CD4-positive, alpha-beta T cell treated with Interleukin-2 at 100 ng/mL for 4 hours (primary cell): Measurements from ENCODE around the gene ANGEL1.

Experiments
- DNase-seq: peaks from one replicate; pipeline ENCODE4 v3.0.0-alpha.2; 2020; ENCODE audit warnings: low spot score

The ANGEL1 gene, protein sequence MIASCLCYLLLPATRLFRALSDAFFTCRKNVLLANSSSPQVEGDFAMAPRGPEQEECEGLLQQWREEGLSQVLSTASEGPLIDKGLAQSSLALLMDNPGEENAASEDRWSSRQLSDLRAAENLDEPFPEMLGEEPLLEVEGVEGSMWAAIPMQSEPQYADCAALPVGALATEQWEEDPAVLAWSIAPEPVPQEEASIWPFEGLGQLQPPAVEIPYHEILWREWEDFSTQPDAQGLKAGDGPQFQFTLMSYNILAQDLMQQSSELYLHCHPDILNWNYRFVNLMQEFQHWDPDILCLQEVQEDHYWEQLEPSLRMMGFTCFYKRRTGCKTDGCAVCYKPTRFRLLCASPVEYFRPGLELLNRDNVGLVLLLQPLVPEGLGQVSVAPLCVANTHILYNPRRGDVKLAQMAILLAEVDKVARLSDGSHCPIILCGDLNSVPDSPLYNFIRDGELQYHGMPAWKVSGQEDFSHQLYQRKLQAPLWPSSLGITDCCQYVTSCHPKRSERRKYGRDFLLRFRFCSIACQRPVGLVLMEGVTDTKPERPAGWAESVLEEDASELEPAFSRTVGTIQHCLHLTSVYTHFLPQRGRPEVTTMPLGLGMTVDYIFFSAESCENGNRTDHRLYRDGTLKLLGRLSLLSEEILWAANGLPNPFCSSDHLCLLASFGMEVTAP

DNA sequence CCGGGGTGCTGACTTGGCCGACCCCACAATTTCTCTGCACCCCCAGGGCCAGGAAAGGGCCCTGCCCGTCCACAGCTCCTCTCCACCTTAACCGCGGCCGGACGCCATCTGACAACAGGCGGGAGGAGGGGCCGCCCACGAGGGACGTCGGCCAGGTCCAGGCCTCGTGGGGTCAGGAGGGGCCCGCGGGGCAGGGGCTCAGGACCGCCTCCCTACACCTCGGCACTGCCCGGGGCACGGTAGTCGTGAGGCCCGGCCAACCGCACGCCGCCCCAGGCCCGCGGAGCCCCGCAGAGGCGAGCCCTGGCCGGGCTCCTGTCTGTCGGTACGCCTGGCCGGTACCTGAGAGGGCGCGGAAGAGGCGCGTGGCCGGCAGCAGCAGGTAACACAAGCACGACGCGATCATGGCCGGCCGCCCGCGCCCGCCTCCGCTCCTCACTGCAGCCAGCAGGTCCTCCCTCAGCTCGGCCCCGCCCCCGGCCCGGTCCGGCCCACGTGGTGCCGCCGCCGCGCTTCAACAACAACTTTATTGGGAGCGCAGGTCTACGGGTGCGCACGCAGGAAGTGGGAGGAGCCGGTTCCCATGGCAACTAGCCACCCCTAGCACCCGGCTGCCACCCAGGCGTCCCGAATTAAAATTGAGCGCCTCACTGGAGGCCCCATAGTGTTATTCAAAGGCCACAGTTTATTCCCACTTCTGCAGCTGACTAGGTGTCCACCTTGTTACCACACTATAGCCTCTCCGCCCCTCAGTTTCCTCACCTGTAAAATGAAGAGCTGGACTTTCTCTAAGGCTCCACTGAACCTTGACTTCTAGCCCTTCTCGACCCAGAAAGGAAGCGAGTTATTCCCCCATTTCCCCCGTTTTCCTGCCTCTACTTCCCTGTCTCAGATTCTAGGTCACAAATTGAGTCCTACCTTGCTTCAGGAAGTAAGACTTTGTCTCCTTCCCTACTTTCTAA, at the start of gene ANGEL1:
ANGEL1 (minus strand) TSS at position 461 of the 962 bp plus-strand sequence; CDS start at position 406, 55 bp downstream.
- DNase-seq: peak; percentile 98

DNA sequence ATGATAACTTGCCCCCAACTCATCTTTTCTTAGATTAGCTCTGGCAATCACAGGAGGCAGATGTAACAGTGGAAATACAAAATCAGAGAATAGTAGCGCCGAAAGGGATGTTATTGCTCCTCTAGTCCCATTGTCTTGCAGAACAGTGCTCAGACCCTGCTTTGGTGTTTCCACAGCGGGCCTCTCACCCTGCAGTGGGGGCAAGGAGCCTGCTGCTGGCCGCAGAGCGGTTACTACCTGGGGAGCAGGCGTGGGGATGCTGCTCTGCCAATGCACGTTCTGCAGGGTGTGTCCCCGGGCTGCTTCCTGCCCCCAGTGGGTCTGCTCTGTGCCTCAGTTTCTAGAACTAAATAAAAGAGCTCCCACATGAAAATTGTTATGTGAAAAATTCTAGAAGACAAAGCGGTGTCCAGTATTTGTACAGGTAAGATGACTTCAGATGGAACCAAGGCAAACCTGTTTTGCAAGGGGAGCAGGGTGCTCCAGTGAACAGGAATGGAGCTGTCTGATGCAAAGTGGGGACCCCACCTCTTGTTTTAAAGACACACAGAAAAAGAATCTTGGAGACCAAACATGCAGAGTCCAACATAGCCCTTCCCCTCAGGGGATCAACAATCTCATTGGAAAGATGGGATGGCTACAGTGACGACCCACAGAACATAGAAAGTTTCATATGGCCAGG, 49.0 kb upstream of the ANGEL1 start:
- no peak for DNase-seq

DNA sequence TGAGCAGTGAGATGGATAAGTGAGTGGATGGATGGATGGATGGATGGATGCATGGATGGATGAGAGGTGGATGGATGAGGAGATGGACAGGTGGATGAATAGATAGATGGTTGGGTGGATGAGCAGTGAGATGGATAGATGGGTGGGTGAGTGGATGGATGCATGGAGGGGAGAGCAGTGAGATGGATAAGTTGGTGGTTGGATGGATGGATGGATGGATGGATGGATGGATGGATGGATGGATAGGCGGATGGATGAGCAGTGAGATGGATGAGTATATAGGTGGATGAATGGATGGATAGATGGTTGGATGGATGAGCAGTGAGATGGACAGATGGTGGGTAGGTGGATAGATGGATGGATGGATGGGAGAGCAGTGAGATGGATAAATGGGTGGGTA, 44.1 kb upstream of the ANGEL1 start:
- DNase-seq: no peak

DNA sequence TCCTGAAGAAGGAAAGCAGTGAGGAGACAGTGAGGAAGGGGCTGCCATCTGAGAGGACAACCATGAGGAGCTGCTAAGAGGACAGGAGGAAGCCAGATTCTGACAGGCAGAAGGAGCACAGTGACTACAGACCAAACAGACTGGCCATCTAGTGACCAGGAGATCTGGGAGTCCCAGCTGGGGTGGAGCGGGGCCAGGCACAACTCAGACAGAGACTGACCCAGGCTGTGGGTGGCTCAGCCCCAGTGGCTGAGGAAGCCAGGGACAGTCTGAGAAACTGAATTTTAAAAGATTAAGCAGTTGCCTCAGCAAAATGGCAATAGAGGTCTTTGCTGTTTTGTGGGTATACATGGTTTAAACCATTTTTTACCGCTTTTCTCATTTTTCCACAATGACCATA, 42.4 kb upstream of the ANGEL1 start:
- DNase-seq: no peak

DNA sequence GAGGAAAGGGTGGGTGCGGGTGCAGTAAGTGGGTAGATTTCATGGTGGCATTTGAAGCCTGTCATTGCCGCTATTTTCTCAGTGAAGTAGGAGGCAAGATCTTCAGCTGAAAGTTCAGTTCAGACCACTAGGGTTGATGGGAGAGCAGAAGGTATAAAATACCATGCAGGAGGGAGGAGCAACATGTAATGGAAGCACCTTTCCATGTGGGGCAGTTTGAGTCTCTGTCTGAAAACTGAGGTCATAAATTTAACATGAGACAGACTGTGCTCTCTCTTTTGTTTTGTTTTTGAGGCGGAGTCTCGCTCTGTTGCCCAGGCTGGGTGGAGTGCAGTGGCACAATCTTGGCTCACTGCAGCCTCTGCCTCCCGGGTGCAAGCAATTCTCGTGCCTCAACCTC, 36.2 kb upstream of the ANGEL1 start:
- DNase-seq: no peak

DNA sequence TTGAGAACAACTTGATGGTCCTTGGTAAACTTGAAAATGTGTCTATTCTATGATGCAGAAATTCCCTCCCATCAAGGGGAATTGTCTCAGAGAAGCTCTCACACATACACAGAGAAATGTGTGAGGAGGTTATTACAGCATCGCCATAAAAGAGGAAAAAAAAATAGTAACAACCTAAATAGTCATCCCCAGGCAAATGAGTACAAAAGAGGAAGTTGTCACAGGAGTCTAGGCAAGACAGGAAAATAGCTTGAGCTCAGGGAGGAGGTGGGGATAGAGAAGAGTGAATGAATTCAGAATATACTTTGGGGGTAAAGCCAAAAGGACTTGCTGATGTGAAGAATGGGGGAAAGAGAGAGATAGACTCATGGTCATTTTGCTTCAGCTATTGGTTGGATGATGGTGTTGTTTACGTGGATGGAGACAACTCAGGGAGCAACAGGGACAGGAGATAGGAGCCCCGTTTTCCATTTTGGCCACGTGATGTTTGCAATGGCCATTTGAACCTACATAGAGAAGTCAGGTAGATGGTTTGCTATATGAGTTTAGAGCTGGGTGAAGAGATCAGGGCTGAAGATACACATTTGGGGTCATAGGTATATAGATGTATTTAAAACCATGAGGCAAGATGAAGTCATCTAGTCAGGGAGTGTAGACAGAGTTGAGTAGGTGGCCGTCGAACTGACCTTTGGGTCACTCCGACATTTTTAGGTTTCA, 33.8 kb upstream of the ANGEL1 start:
- no peak for DNase-seq

DNA sequence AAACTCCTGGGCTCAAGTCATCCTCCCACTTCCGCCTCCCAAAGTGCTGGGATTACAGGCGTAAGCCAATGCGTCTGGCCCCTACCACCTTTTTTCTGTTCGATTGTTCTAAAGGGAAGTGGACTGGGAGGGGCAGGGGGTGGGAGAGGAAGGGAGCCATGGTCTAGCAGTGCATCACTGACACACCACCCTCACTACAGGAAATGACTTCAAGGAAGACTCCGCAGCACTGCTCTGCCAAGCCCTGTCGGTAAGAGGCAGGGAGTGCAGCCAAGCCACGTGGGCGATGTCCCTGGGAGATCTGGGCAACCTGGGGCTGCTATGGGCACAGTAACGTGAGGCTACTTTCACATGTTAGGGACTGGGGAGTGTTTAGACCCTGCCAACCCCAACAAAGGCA, 31.5 kb upstream of the ANGEL1 start:
- DNase-seq: peak; percentile 45

DNA sequence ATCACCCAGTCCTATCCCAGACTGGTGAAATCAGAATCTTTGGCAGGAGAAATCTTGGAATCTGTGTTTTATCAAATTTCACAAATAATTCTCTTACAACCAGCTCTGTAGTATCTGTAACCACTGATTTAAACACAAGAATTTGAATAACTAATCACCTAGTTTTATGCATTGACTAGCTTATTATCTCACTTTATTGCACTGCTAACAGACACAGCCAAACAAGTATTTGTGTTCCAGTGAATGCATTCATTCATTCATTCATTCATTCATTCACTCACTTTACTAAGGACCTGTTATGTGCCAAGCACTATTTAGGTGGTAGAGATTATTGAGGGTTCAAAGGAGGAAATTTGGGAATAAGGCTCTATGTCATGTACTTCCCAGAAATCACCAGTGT, 29.7 kb upstream of the ANGEL1 start:
- no peak for DNase-seq

DNA sequence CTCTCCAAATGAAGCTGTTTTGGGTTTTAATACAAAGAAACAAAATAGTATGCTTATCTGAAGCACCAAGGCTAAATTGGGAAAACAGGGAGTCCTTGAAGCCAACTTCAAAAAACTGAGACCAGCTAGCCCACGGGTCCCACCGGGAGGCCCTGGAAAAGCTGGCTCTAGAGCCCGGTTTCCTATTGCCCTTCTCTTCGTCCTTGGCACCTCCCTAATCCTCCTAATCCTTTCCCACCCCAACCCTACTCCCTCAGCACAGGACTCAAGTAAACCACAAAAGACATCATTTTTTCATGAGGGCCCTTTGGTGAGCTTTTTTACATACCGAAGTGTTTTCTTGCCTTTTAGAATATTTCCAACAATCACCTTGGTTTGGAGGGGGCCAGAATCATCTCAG, 24.8 kb upstream of the ANGEL1 start:
- DNase-seq: no peak

DNA sequence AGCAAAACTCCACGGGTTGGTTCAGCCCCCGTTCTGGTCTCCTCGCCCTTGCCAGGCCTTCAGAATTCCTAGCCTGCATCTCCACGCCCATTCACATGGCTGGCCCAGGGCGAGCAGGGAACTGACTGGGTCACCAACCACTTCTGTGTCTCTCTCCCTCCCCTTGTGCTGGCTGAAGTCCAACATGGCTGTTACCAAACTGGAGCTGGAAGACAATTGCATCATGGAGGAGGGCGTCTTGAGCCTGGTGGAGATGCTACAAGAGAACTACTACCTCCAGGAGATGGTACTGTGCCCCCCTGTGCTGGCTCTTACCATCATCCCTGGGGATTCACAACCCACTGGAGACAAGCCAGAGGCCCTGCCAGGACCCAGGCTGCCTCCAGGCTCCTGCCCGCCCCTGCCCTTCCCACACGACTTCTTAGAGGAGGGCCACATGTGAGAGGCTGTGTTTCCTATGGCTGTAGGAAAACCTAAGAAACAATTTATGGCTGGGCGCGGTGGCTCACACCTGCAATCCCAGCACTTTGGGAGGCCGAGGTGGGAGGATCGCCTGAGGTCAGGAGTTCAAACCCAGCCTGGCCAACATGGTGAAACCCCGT, 23.4 kb upstream of the ANGEL1 start:
- no peak for DNase-seq

DNA sequence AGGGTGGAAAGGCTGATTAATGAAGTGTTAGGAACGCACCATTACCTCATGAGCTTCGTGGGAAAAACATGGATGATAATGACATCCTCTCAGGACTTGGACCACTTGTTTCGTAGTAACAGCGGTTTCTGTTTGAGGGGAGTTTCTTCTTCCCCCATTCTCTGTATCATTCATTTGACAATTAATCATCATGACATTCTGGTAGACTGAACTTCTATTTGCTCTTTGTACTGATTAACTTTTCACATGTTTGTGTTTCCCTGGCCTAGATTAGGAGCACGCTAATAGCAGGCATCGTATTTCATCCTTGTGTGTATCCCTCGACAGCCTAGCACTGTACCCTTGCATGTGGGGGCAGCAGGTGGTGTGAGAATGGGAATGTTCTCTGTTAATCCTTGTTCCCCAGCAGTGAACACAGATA, 21.6 kb upstream of the ANGEL1 start:
- no peak for DNase-seq

DNA sequence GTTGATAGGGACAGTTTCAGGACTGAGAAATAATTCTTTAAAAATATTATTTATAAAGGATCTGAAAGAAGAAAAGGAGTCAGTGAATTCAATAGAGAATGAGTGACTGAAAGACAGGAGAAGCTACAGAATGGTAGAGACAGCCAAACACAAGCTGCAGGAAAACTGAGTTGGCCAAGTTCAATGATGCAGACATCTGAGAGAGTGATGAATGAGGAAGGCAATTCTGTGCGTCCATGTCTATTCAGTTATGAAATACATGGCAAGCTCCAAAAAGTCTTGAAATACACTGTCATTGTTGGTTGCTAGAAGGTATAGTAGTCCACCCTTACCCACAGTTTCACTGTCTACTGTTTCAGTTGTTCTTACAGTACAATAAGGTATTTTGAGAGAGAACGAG, 20.3 kb upstream of the ANGEL1 start:
- DNase-seq: no peak

DNA sequence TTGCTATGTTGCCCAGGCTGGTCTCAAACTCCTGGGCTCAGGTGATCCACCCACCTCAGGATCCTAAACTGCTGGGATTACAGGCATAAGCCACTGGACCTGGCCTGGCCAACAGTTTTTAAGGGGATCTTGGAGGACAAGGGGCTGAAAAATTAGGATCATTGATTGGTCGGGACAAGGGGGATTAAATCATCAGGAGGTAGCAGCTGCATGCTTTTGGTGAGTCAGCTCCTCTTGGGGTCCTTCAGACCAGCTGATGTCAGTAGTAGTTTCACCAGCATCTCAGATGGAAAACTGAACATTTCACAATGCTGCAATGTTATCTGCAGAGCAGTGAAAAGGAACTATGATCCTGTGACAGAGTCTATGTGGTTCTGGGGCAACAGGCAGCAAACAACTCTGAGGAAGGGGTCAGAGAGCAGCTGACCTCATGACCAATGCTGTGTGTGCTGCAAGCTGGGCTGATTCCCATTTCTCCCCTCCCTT, 19.9 kb upstream of the ANGEL1 start:
- no peak for DNase-seq

DNA sequence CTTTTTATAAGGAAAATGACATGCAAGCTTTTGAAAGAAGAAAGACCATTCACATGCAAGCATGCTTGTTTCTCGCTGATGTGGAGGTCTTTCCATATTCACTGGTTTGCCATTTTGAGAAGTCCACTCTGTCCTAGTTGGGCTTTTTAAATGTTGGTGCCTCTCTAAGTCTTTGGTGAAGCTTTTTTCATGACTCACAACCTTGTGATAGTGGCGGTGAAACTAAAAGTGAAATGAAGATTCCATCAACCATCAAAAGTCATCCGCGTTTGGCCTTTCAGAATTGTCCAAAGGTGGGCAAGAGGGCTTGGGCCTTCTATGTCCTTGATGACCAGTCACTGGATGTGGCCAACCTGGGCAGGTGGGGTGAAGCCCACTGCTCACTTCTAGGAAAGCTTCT, 17.9 kb upstream of the ANGEL1 start:
- no peak for DNase-seq

DNA sequence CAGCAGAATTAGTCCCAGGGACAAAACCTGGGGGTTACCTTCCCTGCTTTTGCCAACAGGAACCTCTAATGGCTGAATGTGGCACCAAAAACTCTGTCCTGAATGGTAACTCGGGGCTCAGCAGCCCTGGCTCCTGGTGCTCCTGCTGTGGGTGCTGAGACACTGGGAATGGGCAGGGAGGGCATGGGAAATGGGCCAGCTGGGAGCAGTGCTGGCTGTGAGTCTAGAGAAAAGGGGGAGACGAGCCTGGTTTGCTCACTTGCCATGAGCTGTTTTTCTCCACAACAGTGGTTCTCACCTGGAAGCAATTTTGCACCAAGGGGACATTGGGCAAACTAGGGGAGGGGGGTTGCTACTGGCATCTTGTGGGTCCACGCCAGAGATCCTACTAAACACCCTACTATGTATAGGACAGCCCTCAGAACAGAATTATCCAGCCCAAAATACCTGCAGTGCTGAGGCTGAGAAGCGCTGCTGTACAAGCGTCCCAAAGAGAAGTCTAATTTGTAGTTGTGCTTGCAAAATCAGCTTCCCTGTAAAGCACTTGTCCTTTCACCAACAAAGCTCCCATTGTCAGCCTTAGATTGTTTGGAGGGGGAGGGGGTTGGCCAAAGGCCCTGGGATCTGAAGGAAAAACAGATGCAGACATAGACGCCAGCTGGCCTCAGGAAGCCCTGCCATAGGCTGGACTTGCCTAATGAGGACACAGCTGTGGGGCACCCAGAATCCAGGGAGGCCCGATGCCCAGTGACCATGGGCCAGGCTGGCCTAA, 17.2 kb upstream of the ANGEL1 start:
- DNase-seq: no peak

DNA sequence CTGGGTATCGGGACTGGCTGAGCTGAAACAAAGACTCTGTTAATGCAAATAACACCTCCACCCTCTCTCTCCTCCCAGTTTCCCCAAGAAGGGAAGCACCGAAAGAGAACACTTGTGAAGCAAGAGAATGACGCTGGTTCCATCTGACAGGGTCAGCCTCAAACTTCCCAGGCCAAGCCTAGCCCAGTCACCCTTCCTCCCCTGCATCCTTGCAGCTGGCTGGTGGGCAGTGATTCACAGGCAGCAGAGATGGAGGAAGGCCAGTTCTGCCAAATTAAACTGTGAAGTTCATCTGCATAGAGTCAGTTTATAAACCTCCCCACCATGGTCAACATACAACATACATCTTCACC, 16.3 kb upstream of the ANGEL1 start:
- no peak for DNase-seq

DNA sequence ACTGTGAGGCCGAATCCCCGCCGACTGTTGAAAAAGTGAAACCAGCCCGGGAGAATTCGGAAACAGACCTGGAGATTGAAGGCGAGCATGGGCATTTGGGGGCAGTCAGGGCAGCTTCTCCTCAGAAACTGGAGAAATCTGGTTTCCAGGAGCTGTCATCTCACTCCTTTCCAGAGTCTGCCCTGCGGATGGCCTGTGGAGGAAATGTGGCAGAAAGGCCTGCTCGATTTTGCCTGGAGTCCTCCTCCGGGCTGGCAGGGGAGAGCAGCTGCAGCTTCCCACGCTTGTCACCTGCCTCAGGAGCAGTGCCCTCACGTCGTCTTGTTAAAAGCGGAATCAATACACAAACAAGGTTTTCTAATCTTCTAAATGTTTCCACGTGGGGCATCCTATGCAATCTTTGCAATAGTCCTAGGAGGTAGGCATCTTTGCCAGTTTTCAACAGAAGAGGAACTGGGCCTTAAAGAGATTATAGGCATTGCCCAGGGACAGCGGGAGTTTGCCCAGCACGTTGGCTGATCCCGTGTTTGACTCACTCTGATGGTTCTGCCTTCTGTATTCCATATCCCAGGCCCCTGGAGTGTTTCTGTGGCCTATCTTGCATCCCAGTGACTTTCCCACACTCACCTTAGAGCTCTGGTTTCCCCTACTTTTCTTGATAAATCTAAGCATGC, 15.8 kb upstream of the ANGEL1 start:
- DNase-seq: no peak

DNA sequence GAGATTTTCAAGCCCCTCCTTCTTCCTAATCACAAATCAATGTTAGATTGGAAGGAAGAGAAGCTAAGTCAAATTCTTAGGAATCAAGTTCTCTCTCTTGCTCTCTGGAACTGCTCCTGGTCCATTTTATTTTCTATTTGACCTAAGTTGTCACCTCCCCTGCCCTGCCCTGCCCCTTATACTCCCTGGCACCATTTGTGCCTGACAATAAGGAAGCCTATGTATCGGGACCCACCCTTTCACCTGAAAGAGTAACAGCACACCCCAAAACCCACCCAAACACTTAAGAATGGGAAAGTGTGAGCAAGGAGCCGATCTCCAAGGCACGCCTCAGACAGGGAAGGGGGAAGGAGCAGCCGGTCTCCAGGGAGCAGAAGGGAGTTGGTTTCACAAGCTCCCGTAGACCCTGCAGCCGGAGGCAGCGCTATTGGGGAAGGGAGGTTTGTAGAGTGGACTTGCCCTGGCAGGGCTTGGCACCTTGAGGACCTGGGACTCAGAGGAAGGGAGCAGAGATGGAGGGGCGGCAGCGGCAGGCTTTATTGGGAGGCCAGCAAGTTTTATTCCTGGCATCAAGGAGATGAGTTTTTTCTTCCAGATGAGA, 15.1 kb upstream of the ANGEL1 start:
- DNase-seq: no peak

DNA sequence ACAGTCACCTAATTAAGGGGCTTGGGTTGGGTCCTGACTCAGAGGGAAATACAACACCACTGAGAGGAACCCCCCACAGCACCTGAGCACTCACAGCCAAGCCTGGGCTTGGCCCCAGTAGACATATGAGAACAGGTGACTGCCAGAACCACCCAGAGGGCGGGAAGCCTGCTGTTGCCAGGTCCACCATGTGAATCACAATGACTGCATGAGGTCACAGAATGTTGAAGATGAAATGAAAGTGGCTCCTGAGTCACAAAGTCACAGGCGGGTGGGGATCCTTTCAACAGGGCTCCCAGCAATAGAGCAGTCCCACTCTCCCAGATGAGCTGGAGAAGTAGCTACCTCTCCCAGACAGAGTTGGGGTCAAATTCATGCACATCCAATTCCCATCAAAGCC, 13.4 kb upstream of the ANGEL1 start, which contains the start of gene LRRC74A:
LRRC74A (plus strand) TSS at position 287 of the 400 bp plus-strand sequence. CDS start 290 bp downstream, outside the sequence.
- no peak for DNase-seq
